ENCODE results near the gene TRAF4.
"Not testable (repeated sequence)": the region's sequence is repeated elsewhere in the genome, so short reads cannot be mapped to it uniquely, and the experiment has no call there.

The TRAF4 gene

DNA sequence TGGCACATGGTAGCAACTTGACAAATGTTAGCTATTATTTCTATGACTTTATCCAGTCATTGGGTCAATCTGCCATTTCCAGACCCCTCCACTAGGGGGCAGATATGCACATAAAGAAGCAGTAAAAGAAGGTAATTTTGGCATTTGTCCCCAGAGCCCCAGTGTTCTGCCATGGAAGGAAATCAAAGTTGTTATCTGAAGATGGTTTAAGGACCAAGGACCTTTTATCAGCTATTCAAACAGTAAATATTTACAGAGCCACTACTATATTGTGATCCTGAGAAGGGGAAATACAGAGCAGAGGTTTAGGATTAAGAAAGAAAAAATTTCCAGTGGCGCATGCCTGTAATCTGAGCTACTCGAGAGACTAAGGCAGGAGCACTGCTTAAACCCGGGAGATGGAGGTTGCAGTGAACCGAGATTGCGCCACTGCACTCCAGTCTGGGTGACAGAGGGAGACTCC is 20.0 kb downstream of the TRAF4 start:
- DNase-seq (ENCODE audit: low read depth, low spot score) = no peak
- no peak overlapping the region for H3K4me3 ChIP-seq (ENCODE audit: low read length)
- H3K36me3 ChIP-seq (ENCODE audit: control insufficient read depth, insufficient read depth, low read length) = peaks cover 11% of the 10 kb centered on the region
- H3K27ac ChIP-seq (ENCODE audit: low read length) = no peak overlapping the region
- no peaks in the 10 kb centered on the region for H3K27me3 ChIP-seq (ENCODE audit: control insufficient read depth, insufficient read depth, low read length)
- no CpG with 5 or more reads among the region's 5 CpGs for WGBS (ENCODE audit: insufficient coverage, insufficient read length)
- H3K4me1 ChIP-seq (ENCODE audit: control insufficient read depth, insufficient read depth, low read length) = peaks cover 1% of the 10 kb centered on the region; the same call in 1 of the 2 replicates
- no peaks in the 10 kb centered on the region for H3K9me3 ChIP-seq (ENCODE audit: control insufficient read depth, insufficient read depth, low read length)

- peaks cover 1% of the 10 kb centered on the region; the same call in 1 of the 2 replicates for H3K4me1 ChIP-seq (ENCODE audit: control insufficient read depth, insufficient read depth, low read length)
- no peaks in the 10 kb centered on the region for H3K27me3 ChIP-seq (ENCODE audit: control insufficient read depth, insufficient read depth, low read length)
- peaks cover 3% of the 10 kb centered on the region; the same call in 1 of the 2 replicates for H3K36me3 ChIP-seq (ENCODE audit: control insufficient read depth, insufficient read depth, low read length)
- no peak overlapping the region for H3K4me3 ChIP-seq (ENCODE audit: low read length)
- no peaks in the 10 kb centered on the region for H3K9me3 ChIP-seq (ENCODE audit: control insufficient read depth, insufficient read depth, low read length)
- no peak overlapping the region for H3K27ac ChIP-seq (ENCODE audit: low read length)
- no peak for DNase-seq (ENCODE audit: low read depth, low spot score)
- WGBS (ENCODE audit: insufficient coverage, insufficient read length) = no CpG with 5 or more reads among the region's 4 CpGs
Observed at GRCh38 chr17:28765038-28765437, 21.2 kb downstream of the TRAF4 start.

DNA sequence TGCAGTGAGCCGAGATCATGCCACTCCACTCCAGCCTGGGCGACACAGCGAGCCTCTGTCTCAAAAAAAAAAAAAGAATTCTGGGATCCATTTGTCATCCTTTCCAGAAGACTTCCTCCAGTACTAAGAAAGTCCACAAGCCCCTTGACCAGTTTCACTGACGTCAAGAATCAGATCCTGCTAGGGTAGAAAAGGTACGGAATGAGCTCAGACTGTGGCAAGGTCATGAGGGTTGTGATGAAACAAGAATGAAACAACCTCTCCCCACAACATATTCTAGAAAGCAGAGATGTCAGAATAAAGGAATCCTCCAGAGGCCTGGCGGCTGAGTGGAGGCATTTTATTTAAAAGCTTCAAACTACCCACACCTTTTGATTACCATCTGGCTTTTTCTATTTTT is 29.9 kb downstream of the TRAF4 start:
- Histone ChIP-seq H3K4me1 (ENCODE audit: control insufficient read depth, insufficient read depth, low read length) (no peaks in the 10 kb centered on the region), H3K27ac (ENCODE audit: low read length) (no peak overlapping the region), H3K4me3 (ENCODE audit: low read length) (no peak overlapping the region), H3K9me3 (ENCODE audit: control insufficient read depth, insufficient read depth, low read length) (no peaks in the 10 kb centered on the region), H3K27me3 (ENCODE audit: control insufficient read depth, insufficient read depth, low read length) (no peaks in the 10 kb centered on the region), H3K36me3 (ENCODE audit: control insufficient read depth, insufficient read depth, low read length) (no peaks in the 10 kb centered on the region)
- no peak for DNase-seq (ENCODE audit: low read depth, low spot score)
- no CpG with 5 or more reads among the region's 6 CpGs for WGBS (ENCODE audit: insufficient coverage, insufficient read length)

DNA sequence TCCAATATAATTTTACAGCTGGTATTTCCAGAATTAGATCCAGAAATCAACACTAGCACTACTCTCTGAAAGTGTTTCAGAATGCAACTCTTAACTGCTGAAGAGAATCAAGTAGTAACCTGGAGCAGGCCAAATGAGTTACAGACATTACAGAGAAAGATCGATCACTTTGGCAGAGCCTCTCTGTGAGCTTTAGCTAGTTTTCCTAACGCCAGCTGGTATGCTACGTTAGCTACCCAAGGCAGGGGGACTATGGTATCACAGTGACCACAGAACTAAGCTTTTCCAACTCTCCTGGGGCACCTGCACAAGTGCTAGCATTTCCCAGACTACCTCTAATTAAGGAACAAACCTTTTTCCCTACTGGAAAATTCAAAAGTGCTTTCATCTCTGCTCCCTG is 30.4 kb downstream of the TRAF4 start:
- no CpG with 5 or more reads among the region's 3 CpGs for WGBS (ENCODE audit: insufficient coverage, insufficient read length)
- Histone ChIP-seq H3K4me1 (ENCODE audit: control insufficient read depth, insufficient read depth, low read length) (no peaks in the 10 kb centered on the region), H3K4me3 (ENCODE audit: low read length) (no peak overlapping the region), H3K27ac (ENCODE audit: low read length) (no peak overlapping the region), H3K36me3 (ENCODE audit: control insufficient read depth, insufficient read depth, low read length) (no peaks in the 10 kb centered on the region), H3K27me3 (ENCODE audit: control insufficient read depth, insufficient read depth, low read length) (no peaks in the 10 kb centered on the region), H3K9me3 (ENCODE audit: control insufficient read depth, insufficient read depth, low read length) (no peaks in the 10 kb centered on the region)
- DNase-seq (ENCODE audit: low read depth, low spot score) = no peak

DNA sequence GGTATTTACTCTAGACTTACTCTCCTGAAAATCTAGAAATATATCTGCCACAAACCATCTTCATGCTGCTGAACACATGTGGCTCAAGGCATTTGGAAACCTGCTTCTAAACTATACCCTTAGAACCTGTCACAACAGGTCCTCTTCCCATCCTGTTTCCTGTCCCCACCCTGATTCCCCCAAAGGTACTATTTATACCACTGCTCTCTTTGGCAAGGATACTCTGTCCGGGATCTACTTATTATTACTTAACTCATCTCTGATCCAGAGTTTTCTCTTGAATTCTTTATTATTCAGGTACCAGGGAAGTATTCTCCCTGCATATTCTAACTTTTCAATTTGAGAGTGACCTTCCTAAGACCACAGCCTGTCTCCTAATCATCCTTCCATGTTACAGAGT is 33.4 kb downstream of the TRAF4 start:
- Histone ChIP-seq H3K4me3 (ENCODE audit: low read length) (no peak overlapping the region), H3K36me3 (ENCODE audit: control insufficient read depth, insufficient read depth, low read length) (no peaks in the 10 kb centered on the region), H3K9me3 (ENCODE audit: control insufficient read depth, insufficient read depth, low read length) (no peaks in the 10 kb centered on the region), H3K4me1 (ENCODE audit: control insufficient read depth, insufficient read depth, low read length) (no peaks in the 10 kb centered on the region), H3K27ac (ENCODE audit: low read length) (no peak overlapping the region), H3K27me3 (ENCODE audit: control insufficient read depth, insufficient read depth, low read length) (no peaks in the 10 kb centered on the region)
- WGBS (ENCODE audit: insufficient coverage, insufficient read length) = no CpG with 5 or more reads among the region's 1 CpG
- no peak for DNase-seq (ENCODE audit: low read depth, low spot score)

DNA sequence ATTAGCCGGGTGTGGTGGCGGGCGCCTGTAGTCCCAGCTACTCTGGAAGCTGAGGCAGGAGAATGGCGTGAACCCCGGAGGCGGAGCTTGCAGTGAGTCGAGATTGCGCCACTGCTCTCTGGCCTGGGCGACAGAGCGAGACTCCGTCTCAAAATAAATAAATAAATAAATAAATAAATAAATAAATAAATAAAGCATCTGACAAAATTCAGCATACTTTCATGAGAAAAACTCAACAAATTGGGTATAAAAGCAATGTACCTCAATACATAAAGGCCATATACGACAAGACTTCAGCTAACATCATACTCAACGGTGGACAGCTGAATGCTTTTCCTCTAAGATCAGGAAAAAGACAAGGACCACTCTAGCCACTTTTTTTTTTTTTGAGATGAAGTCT is 35.8 kb downstream of the TRAF4 start:
- not testable (repeated sequence) for DNase-seq (ENCODE audit: low read depth, low spot score); H3K27me3 ChIP-seq (ENCODE audit: control insufficient read depth, insufficient read depth, low read length); H3K9me3 ChIP-seq (ENCODE audit: control insufficient read depth, insufficient read depth, low read length); H3K36me3 ChIP-seq (ENCODE audit: control insufficient read depth, insufficient read depth, low read length); H3K4me3 ChIP-seq (ENCODE audit: low read length); H3K4me1 ChIP-seq (ENCODE audit: control insufficient read depth, insufficient read depth, low read length); H3K27ac ChIP-seq (ENCODE audit: low read length)
- no CpG with 5 or more reads among the region's 13 CpGs for WGBS (ENCODE audit: insufficient coverage, insufficient read length)

DNA sequence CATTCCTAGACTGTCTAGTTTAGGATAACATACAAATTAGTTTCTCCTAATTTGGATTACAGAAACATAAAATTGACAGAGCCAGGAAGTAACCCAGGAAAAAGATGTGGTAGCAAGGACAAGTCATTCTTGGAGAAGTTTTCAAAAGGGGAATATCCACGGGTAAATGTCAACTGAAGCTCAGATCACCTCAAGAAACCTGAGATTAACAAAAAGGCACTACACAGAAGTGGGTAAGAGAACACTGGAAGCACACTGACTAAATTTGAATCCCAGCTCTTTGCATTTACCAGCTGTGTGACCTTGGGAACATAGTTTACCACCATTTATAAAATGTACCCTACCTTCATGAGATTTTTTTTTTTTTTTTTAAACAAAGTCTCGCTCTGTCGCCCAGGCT is 39.4 kb downstream of the TRAF4 start:
- H3K27ac ChIP-seq (ENCODE audit: low read length) = no peak overlapping the region
- H3K4me1 ChIP-seq (ENCODE audit: control insufficient read depth, insufficient read depth, low read length) = no peaks in the 10 kb centered on the region; the same call in 1 of the 2 replicates
- no peak for DNase-seq (ENCODE audit: low read depth, low spot score)
- no peaks in the 10 kb centered on the region for H3K36me3 ChIP-seq (ENCODE audit: control insufficient read depth, insufficient read depth, low read length)
- no peak overlapping the region for H3K4me3 ChIP-seq (ENCODE audit: low read length)
- no CpG with 5 or more reads among the region's 3 CpGs for WGBS (ENCODE audit: insufficient coverage, insufficient read length)
- no peaks in the 10 kb centered on the region for H3K27me3 ChIP-seq (ENCODE audit: control insufficient read depth, insufficient read depth, low read length)
- H3K9me3 ChIP-seq (ENCODE audit: control insufficient read depth, insufficient read depth, low read length) = no peaks in the 10 kb centered on the region

DNA sequence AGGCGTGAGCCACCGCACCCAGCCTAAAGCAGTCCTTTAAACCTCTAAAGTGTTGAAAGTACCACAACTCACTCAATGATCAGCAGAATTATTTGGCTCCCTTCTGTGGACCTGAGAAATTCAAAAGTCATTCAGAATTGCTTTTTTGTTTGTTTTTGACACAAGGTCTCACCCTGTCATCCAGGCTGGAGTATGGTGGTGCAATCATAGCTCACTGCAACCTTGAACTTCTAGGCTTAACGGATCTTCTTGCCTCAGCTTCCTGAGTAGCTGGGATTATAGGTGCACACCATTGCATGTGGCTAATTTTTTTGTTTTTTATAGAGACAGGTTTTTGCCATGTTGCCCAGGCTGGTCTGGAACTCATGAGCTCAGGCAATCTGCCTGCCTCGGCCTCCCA is 44.3 kb downstream of the TRAF4 start:
- Histone ChIP-seq H3K4me3 (ENCODE audit: low read length) (no peak overlapping the region), H3K36me3 (ENCODE audit: control insufficient read depth, insufficient read depth, low read length) (no peaks in the 10 kb centered on the region), H3K27ac (ENCODE audit: low read length) (no peak overlapping the region), H3K27me3 (ENCODE audit: control insufficient read depth, insufficient read depth, low read length) (no peaks in the 10 kb centered on the region), H3K4me1 (ENCODE audit: control insufficient read depth, insufficient read depth, low read length) (no peaks in the 10 kb centered on the region; the same call in 1 of the 2 replicates), H3K9me3 (ENCODE audit: control insufficient read depth, insufficient read depth, low read length) (no peaks in the 10 kb centered on the region)
- DNase-seq (ENCODE audit: low read depth, low spot score) = no peak
- no CpG with 5 or more reads among the region's 4 CpGs for WGBS (ENCODE audit: insufficient coverage, insufficient read length)

DNA sequence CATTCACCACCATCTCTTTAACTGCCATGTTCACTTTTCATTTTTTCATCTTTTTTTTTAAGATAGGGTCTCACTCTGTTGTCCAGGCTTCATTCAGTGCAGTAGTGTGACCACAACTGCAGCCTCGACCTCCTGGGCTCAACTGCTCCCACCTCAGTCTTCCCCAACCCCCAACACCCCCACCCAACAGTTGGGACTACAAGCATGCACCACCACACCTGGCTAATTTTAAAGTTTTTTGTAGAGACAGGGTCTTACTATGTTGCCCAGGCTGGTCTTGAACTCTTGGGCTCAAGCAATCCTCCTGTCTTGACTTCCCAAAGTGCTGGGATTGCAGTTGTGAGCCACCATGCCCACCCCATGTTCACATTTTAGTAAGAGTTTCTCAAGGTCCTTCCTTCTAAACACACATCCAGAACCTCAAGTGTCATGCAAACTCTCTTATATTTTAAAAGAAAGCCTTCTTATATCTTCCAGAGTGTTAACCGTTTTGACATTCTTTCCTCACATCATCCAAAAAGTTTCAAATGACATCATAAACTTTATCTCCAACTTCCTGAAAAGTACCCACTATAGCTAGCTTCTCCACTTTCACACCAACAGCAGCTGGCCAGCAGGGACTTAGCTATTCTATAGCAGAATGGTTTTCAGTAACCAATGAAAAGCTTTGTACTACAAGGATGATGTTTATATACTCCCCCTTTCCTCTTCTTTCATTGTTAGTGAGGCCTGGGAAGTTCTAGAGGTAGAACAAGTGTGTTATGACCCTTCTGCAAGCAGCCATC is 49.3 kb downstream of the TRAF4 start:
- no peaks in the 10 kb centered on the region for H3K9me3 ChIP-seq (ENCODE audit: control insufficient read depth, insufficient read depth, low read length)
- no peaks in the 10 kb centered on the region for H3K27me3 ChIP-seq (ENCODE audit: control insufficient read depth, insufficient read depth, low read length)
- no CpG with 5 or more reads among the region's 2 CpGs for WGBS (ENCODE audit: insufficient coverage, insufficient read length)
- DNase-seq (ENCODE audit: low read depth, low spot score) = no peak
- no peak overlapping the region for H3K27ac ChIP-seq (ENCODE audit: low read length)
- H3K4me3 ChIP-seq (ENCODE audit: low read length) = no peak overlapping the region
- H3K36me3 ChIP-seq (ENCODE audit: control insufficient read depth, insufficient read depth, low read length) = no peaks in the 10 kb centered on the region
- H3K4me1 ChIP-seq (ENCODE audit: control insufficient read depth, insufficient read depth, low read length) = no peaks in the 10 kb centered on the region

GRCh38 chr17:28794846-28795441 is 51.1 kb downstream of the TRAF4 start:
- H3K9me3 ChIP-seq (ENCODE audit: control insufficient read depth, insufficient read depth, low read length); H3K36me3 ChIP-seq (ENCODE audit: control insufficient read depth, insufficient read depth, low read length); H3K27me3 ChIP-seq (ENCODE audit: control insufficient read depth, insufficient read depth, low read length); H3K4me1 ChIP-seq (ENCODE audit: control insufficient read depth, insufficient read depth, low read length); DNase-seq (ENCODE audit: low read depth, low spot score); H3K4me3 ChIP-seq (ENCODE audit: low read length); H3K27ac ChIP-seq (ENCODE audit: low read length): not testable (repeated sequence)
- WGBS (ENCODE audit: insufficient coverage, insufficient read length) = no CpG with 5 or more reads among the region's 14 CpGs

GRCh38 chr17:28796062-28796461 is 52.3 kb downstream of the TRAF4 start:
- no peaks in the 10 kb centered on the region for H3K27me3 ChIP-seq (ENCODE audit: control insufficient read depth, insufficient read depth, low read length)
- H3K9me3 ChIP-seq (ENCODE audit: control insufficient read depth, insufficient read depth, low read length) = no peaks in the 10 kb centered on the region
- no peaks in the 10 kb centered on the region for H3K4me1 ChIP-seq (ENCODE audit: control insufficient read depth, insufficient read depth, low read length)
- H3K4me3 ChIP-seq (ENCODE audit: low read length) = no peak overlapping the region
- H3K36me3 ChIP-seq (ENCODE audit: control insufficient read depth, insufficient read depth, low read length) = no peaks in the 10 kb centered on the region
- H3K27ac ChIP-seq (ENCODE audit: low read length) = no peak overlapping the region
- WGBS (ENCODE audit: insufficient coverage, insufficient read length) = no CpG with 5 or more reads among the region's 2 CpGs
- DNase-seq (ENCODE audit: low read depth, low spot score) = no peak

Measured in iPS DF 6.9 (cell line).